ENCODE measurements around the gene HCFC2.
A peak's percentile ranks its signal among the peaks of the same experiment; 100 is the strongest.

HCFC2 gene

DNA sequence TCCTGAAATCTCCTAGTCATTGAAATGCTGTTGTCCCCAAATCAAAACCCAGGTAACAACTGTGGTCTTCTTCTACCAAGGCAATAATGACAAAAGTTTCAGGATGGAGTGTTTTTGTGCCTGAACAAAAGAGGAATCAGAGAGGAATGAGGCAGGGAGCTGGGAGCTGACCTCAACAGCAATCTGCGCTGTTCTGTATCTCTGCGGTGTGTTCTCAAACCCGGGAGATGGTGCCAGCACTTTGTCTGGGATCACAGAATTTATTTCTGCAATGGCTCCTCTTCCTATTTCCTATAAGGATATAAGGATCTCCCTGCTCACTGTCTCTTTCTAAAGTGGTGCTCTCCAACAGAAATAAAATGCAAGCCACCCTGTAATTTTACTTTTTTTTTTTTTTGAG, 13.9 kb upstream of the HCFC2 start:
- TF ChIP-seq, protein P1, sequence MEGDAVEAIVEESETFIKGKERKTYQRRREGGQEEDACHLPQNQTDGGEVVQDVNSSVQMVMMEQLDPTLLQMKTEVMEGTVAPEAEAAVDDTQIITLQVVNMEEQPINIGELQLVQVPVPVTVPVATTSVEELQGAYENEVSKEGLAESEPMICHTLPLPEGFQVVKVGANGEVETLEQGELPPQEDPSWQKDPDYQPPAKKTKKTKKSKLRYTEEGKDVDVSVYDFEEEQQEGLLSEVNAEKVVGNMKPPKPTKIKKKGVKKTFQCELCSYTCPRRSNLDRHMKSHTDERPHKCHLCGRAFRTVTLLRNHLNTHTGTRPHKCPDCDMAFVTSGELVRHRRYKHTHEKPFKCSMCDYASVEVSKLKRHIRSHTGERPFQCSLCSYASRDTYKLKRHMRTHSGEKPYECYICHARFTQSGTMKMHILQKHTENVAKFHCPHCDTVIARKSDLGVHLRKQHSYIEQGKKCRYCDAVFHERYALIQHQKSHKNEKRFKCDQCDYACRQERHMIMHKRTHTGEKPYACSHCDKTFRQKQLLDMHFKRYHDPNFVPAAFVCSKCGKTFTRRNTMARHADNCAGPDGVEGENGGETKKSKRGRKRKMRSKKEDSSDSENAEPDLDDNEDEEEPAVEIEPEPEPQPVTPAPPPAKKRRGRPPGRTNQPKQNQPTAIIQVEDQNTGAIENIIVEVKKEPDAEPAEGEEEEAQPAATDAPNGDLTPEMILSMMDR (IDR thresholded peaks at IDR 0.05; ENCODE audit: low read depth, low read length) = no peak
- H3K4me3 ChIP-seq (replicated peaks in 1 of 2; ENCODE audit: low read depth in 2 of 2, low read length in 2 of 2) = peak overlapping the region; percentile 57 to 66
- DNase-seq (ENCODE audit: low read depth in 2 of 2) = no peak

DNA sequence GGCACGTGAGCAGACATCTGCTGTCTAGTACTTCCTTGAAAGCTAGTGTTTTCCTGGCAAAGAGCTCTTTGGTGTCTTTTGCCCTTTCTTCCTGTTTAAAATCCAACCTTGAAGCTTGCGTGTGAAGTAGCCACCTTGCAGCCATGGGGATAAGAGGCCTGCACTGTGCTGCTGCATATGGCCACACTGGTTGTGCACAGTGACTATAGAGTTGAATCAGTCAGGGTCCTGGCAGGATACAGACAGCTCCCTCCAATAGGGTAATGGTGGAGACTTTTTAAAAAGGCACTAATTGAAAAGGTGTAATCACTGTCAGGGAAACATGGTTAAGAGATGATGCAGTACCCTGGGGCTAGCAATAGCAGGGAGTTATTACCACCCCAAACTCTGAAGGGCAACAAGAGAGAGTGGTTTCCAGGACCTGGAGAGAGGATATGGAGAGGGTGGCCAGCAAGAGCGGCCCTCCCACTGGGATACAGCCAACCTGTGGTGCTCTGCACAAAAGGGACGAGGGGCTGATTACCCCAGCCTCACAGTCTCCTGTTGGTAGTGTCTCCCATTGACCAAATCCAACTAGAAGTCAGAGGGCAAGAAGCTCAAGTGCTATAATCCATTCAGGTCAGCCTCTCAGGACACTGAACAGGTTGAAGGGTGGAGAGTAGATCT, 9.5 kb upstream of the HCFC2 start:
- TF ChIP-seq, protein P1 (IDR thresholded peaks at IDR 0.05; ENCODE audit: low read depth, low read length) = no peak
- H3K4me3 ChIP-seq (replicated peaks in 1 of 2; ENCODE audit: low read depth in 2 of 2, low read length in 2 of 2) = no peak overlapping the region
- no peak for DNase-seq (ENCODE audit: low read depth in 2 of 2)

DNA sequence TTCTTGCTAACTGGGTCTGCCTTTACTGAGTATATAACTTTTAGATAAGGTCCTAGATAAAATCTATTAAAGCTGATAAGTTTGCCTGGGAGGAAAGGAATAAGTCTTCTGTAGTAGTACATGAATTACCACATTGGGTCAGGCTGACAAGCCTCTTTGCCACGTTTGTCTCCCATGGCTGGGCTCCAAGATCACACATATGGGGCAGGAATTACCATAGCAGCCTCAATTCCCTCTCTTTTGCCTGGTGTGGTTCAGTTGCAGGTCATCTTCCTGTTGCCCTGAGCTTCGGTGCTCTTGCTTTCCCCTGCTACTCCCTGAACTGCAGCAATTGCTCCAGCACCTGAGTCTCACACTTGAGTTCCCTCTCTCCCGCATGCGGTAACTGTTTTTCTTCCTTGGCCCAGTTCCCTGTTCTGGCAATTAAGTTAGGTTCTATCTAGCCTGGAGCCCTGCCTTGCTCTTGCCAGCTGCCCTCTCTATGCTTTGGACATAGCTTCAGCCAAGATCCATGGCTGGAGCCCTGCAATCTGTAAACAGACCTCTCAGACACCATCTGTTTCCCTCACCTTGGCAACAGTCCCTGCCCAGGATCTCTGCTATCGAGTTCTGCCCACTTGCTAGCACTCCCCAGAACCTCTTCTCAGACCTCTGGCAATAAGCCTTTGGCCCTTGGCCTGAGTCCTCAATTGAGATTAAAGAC, 8.5 kb upstream of the HCFC2 start:
- peak in 1 of 2 donors; percentile 90 for DNase-seq (ENCODE audit: low read depth in 2 of 2)
- no peak overlapping the region for H3K4me3 ChIP-seq (replicated peaks in 1 of 2; ENCODE audit: low read depth in 2 of 2, low read length in 2 of 2)
- TF ChIP-seq, protein P1 (IDR thresholded peaks at IDR 0.05; ENCODE audit: low read depth, low read length) = no peak

DNA sequence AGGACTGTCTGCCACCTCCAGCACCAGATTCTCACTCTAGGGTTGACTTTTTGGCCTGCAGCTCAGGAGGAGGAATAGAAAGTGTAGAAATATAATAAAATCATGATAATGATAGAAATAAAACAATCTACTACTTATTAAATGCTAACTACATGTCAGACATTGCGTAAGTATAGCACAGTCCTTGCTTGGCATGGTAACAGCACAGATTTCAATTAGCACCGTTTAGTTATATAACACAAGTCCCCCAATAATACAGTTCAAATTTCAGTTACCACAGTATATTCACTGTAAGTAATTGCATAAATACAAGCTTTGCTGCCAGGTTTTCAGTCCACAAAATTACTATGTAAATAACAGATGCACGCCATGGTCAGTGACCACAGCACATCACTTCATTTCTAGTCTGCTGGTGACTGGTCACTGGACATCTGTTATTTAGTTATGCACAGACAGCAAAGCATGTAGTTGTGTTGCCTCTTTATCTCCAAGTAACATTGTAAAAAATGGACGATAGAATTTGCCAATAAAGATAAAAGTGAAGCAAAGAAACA, 7.8 kb upstream of the HCFC2 start:
- TF ChIP-seq, protein P1 (IDR thresholded peaks at IDR 0.05; ENCODE audit: low read depth, low read length) = no peak
- DNase-seq (ENCODE audit: low read depth in 2 of 2) = no peak

DNA sequence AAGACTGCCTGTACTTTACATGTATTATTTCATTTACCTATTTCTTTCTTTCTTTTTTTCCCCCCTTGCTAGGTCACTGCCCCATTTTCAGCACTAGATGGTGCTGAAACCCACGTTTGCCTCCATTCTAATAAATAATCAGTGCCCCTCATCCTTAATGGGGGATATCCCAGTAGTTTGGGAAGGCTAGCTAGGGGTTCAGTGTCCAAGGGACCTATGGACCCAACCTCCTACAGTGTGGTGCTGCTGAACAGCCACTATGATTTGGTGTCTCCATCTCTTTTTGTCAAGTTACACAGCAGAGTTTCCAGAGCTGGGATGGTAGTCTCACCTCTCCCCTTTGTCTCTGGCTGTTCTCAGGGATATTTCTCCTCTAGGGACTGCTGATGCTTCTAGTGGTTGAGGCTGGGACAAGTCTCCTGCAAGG, 6.5 kb upstream of the HCFC2 start:
- DNase-seq (ENCODE audit: low read depth in 2 of 2) = peak; percentile 47 to 49
- H3K4me3 ChIP-seq (replicated peaks in 1 of 2; ENCODE audit: low read depth in 2 of 2, low read length in 2 of 2) = no peak overlapping the region
- TF ChIP-seq, protein P1 (IDR thresholded peaks at IDR 0.05; ENCODE audit: low read depth, low read length) = peak; percentile 77

More for the DNA sequence above, 7.8 kb upstream of the HCFC2 start:
- H3K4me3 ChIP-seq (replicated peaks in 1 of 2; ENCODE audit: low read depth in 2 of 2, low read length in 2 of 2) = no peak overlapping the region

DNA sequence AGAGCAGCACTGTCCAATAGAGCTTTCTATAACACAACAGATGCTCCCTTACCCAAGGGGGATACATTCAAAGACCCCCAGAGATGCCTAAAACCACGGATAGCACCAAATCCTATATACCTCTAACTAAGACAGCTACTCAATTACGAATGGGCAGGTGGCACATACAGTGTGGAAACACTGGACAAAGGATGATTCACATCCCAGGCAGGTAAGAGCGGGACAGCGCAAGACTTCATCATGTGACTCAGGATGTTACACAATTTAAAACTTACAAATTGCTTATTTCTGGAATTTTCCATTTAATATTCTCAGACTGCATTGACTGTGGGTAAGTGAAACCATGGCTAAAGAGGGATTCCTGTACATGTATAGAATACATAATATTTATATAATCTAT, 5.5 kb upstream of the HCFC2 start:
- H3K4me3 ChIP-seq (replicated peaks in 1 of 2; ENCODE audit: low read depth in 2 of 2, low read length in 2 of 2) = no peak overlapping the region
- TF ChIP-seq, protein P1 (IDR thresholded peaks at IDR 0.05; ENCODE audit: low read depth, low read length) = no peak
- peak in 1 of 2 donors; percentile 42 for DNase-seq (ENCODE audit: low read depth in 2 of 2)
